ENCODE data around the gene ITK.

DNA sequence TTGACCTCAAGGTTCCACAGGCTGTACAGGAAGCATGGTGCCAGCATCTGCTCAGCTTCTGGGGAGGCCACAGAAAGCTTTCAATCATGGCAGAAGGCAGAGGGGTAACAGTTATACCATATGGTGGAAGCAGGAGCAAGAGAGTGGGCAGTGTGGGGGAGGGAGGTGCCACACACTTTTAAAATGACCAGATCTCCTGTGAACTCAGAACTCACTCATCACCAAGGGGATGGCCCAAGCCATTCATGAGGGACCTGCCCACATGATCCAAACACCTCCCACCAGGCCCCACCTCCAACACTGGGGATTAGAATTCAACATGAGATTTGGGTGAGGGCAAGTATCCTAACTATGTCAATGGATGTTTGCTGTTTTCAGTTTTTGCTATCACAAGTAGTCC lies 101.5 kb downstream of the ITK start:
- TF ChIP-seq, protein P1, sequence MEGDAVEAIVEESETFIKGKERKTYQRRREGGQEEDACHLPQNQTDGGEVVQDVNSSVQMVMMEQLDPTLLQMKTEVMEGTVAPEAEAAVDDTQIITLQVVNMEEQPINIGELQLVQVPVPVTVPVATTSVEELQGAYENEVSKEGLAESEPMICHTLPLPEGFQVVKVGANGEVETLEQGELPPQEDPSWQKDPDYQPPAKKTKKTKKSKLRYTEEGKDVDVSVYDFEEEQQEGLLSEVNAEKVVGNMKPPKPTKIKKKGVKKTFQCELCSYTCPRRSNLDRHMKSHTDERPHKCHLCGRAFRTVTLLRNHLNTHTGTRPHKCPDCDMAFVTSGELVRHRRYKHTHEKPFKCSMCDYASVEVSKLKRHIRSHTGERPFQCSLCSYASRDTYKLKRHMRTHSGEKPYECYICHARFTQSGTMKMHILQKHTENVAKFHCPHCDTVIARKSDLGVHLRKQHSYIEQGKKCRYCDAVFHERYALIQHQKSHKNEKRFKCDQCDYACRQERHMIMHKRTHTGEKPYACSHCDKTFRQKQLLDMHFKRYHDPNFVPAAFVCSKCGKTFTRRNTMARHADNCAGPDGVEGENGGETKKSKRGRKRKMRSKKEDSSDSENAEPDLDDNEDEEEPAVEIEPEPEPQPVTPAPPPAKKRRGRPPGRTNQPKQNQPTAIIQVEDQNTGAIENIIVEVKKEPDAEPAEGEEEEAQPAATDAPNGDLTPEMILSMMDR (conservative IDR thresholded peaks at IDR 0.05 in 1 of 2, IDR thresholded peaks at IDR 0.05 in 1 of 2; ENCODE audit: extremely low read depth in 1 of 2, insufficient read depth in 1 of 2, low read depth in 1 of 2, low read length in 2 of 2) = no peak
- no peak for TF ChIP-seq EZH2 (IDR thresholded peaks at IDR 0.05; ENCODE audit: borderline replicate concordance, low read length)
